ENCODE measurements around the gene PLXNA4.

The PLXNA4 gene

GRCh38 chr7:132562690-132563089, 13.6 kb downstream of the PLXNA4 start:
- no peak for DNase-seq
- TF ChIP-seq POLR2A (IDR thresholded peaks at IDR 0.05; ENCODE audit: low read length): no peak

- TF ChIP-seq GATA1 (IDR thresholded peaks at IDR 0.05; ENCODE audit: low read depth, low read length): no peak
- TF ChIP-seq POLR2A (IDR thresholded peaks at IDR 0.05; ENCODE audit: low read length): no peak
Observed at GRCh38 chr7:132561763-132562162, 14.5 kb downstream of the PLXNA4 start.

DNA sequence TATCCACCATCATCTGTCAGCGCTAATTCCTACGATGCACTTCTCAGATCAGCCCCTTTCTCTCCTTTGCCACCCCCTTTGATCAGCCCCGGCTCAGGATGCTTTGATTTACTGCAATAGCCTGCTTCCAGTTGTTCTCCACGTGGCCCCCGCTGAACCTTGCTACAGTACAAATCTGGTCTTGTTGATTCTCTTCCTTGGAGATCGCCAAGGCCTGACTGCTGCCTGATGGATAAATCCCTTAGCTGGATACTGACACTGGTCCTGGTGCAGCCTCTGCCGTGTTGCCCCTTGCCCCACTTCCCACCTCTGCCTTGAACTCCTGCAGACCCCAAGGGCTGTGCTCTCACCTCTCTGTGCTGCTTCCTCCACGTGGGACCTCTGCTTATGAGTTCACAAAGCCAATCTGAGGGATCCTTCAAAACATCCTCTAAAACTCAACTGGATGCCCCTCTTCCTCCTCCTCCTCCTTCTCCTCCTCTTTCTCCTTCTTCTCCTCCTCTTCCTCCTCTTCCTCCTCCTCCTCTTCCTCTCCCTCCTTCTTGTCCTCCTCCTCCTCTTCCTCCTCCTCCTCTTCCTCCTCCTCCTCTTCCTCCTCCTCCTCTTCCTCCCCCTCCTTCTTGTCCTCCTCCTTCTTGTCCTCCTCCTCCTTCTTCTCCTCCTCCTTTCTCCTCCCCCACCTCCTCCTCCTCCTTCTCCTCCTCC, 15.3 kb downstream of the PLXNA4 start:
- TF ChIP-seq GATA1 (IDR thresholded peaks at IDR 0.05; ENCODE audit: low read depth, low read length) (no peak), POLR2A (IDR thresholded peaks at IDR 0.05; ENCODE audit: low read length) (no peak)
- no peak for DNase-seq

More at GRCh38 chr7:132561763-132562162, 14.5 kb downstream of the PLXNA4 start:
- DNase-seq: no peak

DNA sequence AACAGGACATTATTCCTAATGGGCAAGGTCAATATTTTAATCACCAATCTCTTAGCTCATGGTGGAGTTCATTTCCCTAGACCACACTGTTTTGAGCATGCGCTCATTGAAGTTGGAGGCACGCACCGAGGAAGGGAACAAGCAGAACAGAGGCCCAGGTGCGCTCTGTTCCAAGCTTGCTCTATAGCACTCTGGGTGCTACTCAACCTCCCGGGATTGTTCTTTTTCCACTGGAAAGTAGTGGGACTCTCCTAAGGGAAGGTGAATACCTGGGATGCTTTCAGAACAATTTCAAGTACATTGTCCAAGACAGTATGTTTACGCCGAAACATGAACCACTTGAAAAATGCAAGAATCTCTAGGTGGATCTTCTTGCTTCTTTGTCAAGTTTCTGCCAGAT, 16.2 kb downstream of the PLXNA4 start:
- DNase-seq: no peak
- TF ChIP-seq POLR2A (IDR thresholded peaks at IDR 0.05; ENCODE audit: low read length) (no peak), GATA1 (IDR thresholded peaks at IDR 0.05; ENCODE audit: low read depth, low read length) (no peak)

DNA sequence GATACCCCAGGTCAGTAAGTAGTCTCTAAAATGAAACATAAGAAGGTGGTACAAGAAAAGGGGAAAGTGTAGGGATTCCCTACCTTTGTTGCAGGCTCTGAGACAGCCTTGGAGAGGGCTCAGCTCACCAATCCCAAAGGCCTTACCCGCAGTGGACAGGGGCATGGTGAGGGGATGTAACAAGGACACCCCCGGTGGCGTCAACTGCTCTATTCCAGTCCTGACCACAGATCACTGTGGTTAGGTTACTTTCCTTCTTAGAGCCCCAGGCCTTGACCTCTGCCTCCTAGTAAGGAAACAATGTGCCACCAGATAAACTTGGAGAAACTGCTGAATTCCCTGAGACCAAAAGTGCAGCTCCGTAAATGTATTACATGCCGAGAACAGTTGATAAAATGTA, 17.5 kb downstream of the PLXNA4 start:
- TF ChIP-seq GATA1 (IDR thresholded peaks at IDR 0.05; ENCODE audit: low read depth, low read length) (no peak), POLR2A (IDR thresholded peaks at IDR 0.05; ENCODE audit: low read length) (no peak)
- no peak for DNase-seq

GRCh38 chr7:132557489-132558044, 18.7 kb downstream of the PLXNA4 start:
- DNase-seq: no peak
- TF ChIP-seq GATA1 (IDR thresholded peaks at IDR 0.05; ENCODE audit: low read depth, low read length): no peak
- TF ChIP-seq POLR2A (IDR thresholded peaks at IDR 0.05; ENCODE audit: low read length): no peak

GRCh38 chr7:132554446-132554845, 21.8 kb downstream of the PLXNA4 start:
- TF ChIP-seq GATA1 (IDR thresholded peaks at IDR 0.05; ENCODE audit: low read depth, low read length) (no peak), POLR2A (IDR thresholded peaks at IDR 0.05; ENCODE audit: low read length) (no peak)
- no peak for DNase-seq

DNA sequence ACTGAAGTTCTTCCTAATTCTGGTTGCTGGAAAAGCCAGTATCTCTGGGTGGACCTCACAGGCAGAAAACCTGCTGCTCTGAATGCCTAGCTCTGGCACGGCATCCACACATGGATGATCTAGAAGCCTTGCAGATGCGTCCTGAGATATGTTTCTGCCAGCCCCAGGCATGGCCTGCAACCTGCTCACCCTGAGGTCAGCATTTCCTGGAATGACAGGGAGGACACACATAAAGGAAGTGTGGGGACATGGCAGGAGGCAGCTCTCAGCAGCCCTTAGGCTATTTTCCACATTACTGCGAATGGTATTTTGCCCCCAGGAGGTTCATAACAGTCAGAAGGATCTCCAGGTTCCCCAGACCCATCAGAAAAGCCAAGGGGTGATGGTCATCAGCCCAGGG, 23.2 kb downstream of the PLXNA4 start:
- no peak for TF ChIP-seq POLR2A (IDR thresholded peaks at IDR 0.05; ENCODE audit: low read length)
- TF ChIP-seq GATA1 (IDR thresholded peaks at IDR 0.05; ENCODE audit: low read depth, low read length): no peak
- no peak for DNase-seq

GRCh38 chr7:132551886-132552285, 24.4 kb downstream of the PLXNA4 start:
- DNase-seq: no peak
- TF ChIP-seq GATA1 (IDR thresholded peaks at IDR 0.05; ENCODE audit: low read depth, low read length) (no peak), POLR2A (IDR thresholded peaks at IDR 0.05; ENCODE audit: low read length) (no peak)

GRCh38 chr7:132551439-132551838, 24.8 kb downstream of the PLXNA4 start:
- no peak for TF ChIP-seq GATA1 (IDR thresholded peaks at IDR 0.05; ENCODE audit: low read depth, low read length)
- no peak for TF ChIP-seq POLR2A (IDR thresholded peaks at IDR 0.05; ENCODE audit: low read length)
- no peak for DNase-seq

DNA sequence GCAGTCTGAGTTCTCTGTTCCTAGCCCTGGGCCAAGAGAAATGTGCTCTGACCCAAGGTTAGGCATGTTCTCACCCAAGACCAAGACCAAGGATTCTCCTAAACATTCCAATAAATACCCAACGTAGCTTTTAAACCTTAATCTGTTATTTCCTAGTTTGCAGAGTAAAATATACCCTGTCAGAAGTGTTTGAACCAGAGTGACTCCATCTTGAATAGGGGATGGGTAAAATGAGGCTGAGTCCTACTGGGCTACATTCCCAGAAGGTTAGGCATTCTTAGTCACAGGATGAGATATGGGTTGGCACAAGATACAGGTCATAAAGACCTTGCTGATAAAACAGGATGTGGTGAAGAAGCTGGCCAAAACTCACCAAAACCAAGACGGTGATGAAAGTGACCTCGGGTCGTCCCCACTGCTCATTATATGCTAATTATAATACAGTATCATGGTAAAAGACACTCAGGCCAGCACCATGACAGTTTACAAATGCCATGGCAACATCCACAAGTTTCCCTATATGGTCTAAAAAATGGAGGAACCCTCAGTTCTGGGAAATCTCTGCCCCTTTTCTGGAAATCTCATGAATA, 27.7 kb downstream of the PLXNA4 start:
- DNase-seq: no peak
- no peak for TF ChIP-seq POLR2A (IDR thresholded peaks at IDR 0.05; ENCODE audit: low read length)

DNA sequence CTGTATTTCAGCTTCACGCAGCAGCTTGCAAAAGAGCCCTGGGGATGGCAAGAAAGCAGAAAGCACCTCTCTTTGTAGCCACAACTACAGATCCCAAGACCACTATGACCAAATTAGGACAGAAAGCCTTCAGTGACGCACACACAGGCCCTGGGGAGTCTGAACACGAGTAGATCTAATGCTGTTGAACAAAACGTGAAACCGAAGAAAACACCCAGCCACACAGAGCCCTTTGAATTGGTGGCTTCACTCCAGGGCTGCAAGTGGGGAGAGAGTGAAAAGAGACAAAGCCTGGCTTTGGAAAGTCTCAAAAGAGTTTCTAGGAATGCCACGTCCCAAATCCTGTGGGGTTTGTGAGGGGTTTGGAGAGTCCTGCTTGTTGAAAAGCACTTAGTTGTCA, 28.4 kb downstream of the PLXNA4 start:
- DNase-seq: no peak
- TF ChIP-seq POLR2A (IDR thresholded peaks at IDR 0.05; ENCODE audit: low read length): no peak
- TF ChIP-seq GATA1 (IDR thresholded peaks at IDR 0.05; ENCODE audit: low read depth, low read length): no peak

- TF ChIP-seq GATA1 (IDR thresholded peaks at IDR 0.05; ENCODE audit: low read depth, low read length) (no peak), POLR2A (IDR thresholded peaks at IDR 0.05; ENCODE audit: low read length) (no peak)
- no peak for DNase-seq
Observed at GRCh38 chr7:132546366-132547127, 29.7 kb downstream of the PLXNA4 start.

DNA sequence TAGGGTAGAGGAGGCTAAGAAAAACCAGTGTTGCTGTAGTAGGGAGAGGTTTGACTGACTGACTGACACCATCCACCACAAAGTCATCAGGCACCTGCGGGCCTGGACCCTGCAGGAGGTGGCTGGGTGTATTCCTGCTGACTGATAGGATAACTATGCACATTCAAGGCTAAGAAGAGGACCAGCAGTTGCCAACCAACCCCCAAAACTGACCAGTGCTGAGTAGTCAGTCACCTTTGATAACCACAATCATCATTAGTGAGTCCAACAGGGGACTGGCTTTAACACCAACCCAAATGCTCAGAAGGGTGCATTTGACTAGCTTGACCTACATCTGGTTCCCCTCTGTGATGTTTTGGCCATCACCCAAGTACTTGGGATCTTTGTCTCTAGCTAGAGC, 30.5 kb downstream of the PLXNA4 start:
- DNase-seq: no peak
- no peak for TF ChIP-seq POLR2A (IDR thresholded peaks at IDR 0.05; ENCODE audit: low read length)

Measured in erythroblast (primary cell).